ENCODE measurements around the gene VAV3.
"Not testable (repeated sequence)": the region's sequence is repeated elsewhere in the genome, so short reads cannot be mapped to it uniquely, and the experiment has no call there.

The VAV3 gene

GRCh38 chr1:108007531-108007930 lies 42.6 kb upstream of the VAV3 start:
- no peaks in the 10 kb centered on the region for H3K27me3 Mint-ChIP-seq (ENCODE audit: low read depth, poor library complexity)
- H3K36me3 Mint-ChIP-seq (ENCODE audit: low read depth): no peaks in the 10 kb centered on the region
- H3K4me3 Mint-ChIP-seq: no peak overlapping the region
- H3K4me1 Mint-ChIP-seq: no peaks in the 10 kb centered on the region
- TF ChIP-seq CTCF (IDR thresholded peaks at IDR 0.05): no peak
- H3K9me3 Mint-ChIP-seq: no peaks in the 10 kb centered on the region
- DNase-seq: no peak
- H3K27ac Mint-ChIP-seq: no peak overlapping the region

- H3K4me3 Mint-ChIP-seq: no peak overlapping the region
- H3K36me3 Mint-ChIP-seq (ENCODE audit: low read depth): no peaks in the 10 kb centered on the region
- no peak for TF ChIP-seq CTCF (IDR thresholded peaks at IDR 0.05)
- H3K27ac Mint-ChIP-seq: no peak overlapping the region
- H3K27me3 Mint-ChIP-seq (ENCODE audit: low read depth, poor library complexity): no peaks in the 10 kb centered on the region
- no peaks in the 10 kb centered on the region for H3K4me1 Mint-ChIP-seq
- DNase-seq: no peak
- H3K9me3 Mint-ChIP-seq: no peaks in the 10 kb centered on the region
Observed at GRCh38 chr1:108007070-108007469, 42.1 kb upstream of the VAV3 start.

- H3K4me1 Mint-ChIP-seq; H3K27me3 Mint-ChIP-seq (ENCODE audit: low read depth, poor library complexity); H3K4me3 Mint-ChIP-seq; H3K36me3 Mint-ChIP-seq (ENCODE audit: low read depth); H3K27ac Mint-ChIP-seq; DNase-seq; H3K9me3 Mint-ChIP-seq: not testable (repeated sequence)
Observed at GRCh38 chr1:108004919-108005318, 39.9 kb upstream of the VAV3 start.

- H3K9me3 Mint-ChIP-seq: no peaks in the 10 kb centered on the region
- no peak for TF ChIP-seq CTCF (IDR thresholded peaks at IDR 0.05)
- no peaks in the 10 kb centered on the region for H3K36me3 Mint-ChIP-seq (ENCODE audit: low read depth)
- no peaks in the 10 kb centered on the region for H3K27me3 Mint-ChIP-seq (ENCODE audit: low read depth, poor library complexity)
- peaks cover 5% of the 10 kb centered on the region for H3K4me1 Mint-ChIP-seq
- no peak for DNase-seq
- H3K4me3 Mint-ChIP-seq: no peak overlapping the region
- H3K27ac Mint-ChIP-seq: no peak overlapping the region
Observed at GRCh38 chr1:108000620-108001111, 35.7 kb upstream of the VAV3 start.

- Mint-ChIP-seq H3K27ac (no peak overlapping the region), H3K4me3 (no peak overlapping the region), H3K27me3 (ENCODE audit: low read depth, poor library complexity) (no peaks in the 10 kb centered on the region)
Observed at GRCh38 chr1:108000184-108000583, 35.2 kb upstream of the VAV3 start.

GRCh38 chr1:107997866-107998265 lies 32.9 kb upstream of the VAV3 start:
- H3K36me3 Mint-ChIP-seq (ENCODE audit: low read depth): no peaks in the 10 kb centered on the region
- no peak overlapping the region for H3K4me3 Mint-ChIP-seq
- H3K27ac Mint-ChIP-seq: no peak overlapping the region
- DNase-seq: no peak
- peaks cover 9% of the 10 kb centered on the region for H3K4me1 Mint-ChIP-seq
- H3K9me3 Mint-ChIP-seq: no peaks in the 10 kb centered on the region
- no peaks in the 10 kb centered on the region for H3K27me3 Mint-ChIP-seq (ENCODE audit: low read depth, poor library complexity)
- TF ChIP-seq CTCF (IDR thresholded peaks at IDR 0.05): no peak

More at GRCh38 chr1:108000184-108000583, 35.2 kb upstream of the VAV3 start:
- Mint-ChIP-seq H3K4me1 (peaks cover 5% of the 10 kb centered on the region), H3K36me3 (ENCODE audit: low read depth) (no peaks in the 10 kb centered on the region), H3K9me3 (no peaks in the 10 kb centered on the region)
- TF ChIP-seq CTCF (IDR thresholded peaks at IDR 0.05): no peak
- DNase-seq: no peak
